GM23338 (cell line): ENCODE measurements around the gene CTSF.

Source experiments
- CREB1 ChIP-seq: fragments of 250-450 bp; sonication (Bioruptor Pico); IDR thresholded peaks from 2 replicates; pipeline ENCODE4 v1.5.0; 2020; ENCODE audit warnings: low read depth, mild to moderate bottlenecking, moderate library complexity
- ETS1 ChIP-seq: IDR thresholded peaks from 2 replicates; pipeline ENCODE4 v1.6.1; 2016; ENCODE audit warnings: antibody characterized with exemption
- EZH2 ChIP-seq: fragments of 200-600 bp; sonication (generic); IDR thresholded peaks from one replicate; pipeline ENCODE4 v1.8.0; 2017; ENCODE audit warnings: antibody characterized with exemption, mild to moderate bottlenecking, low read depth; ENCODE audit not compliant: unreplicated experiment
- EZH2phosphoT487 ChIP-seq: fragments of 200-600 bp; sonication (generic); IDR thresholded peaks from one replicate; pipeline ENCODE4 v1.8.1; 2018; ENCODE audit warnings: antibody characterized with exemption; ENCODE audit not compliant: unreplicated experiment
- JUNB ChIP-seq: IDR thresholded peaks from one replicate; pipeline ENCODE4 v1.6.1; 2016; ENCODE audit warnings: antibody characterized with exemption; ENCODE audit not compliant: unreplicated experiment
- NANOG ChIP-seq: IDR thresholded peaks from 2 replicates; pipeline ENCODE4 v1.6.1; 2016; ENCODE audit warnings: antibody characterized with exemption, borderline replicate concordance
- POLR2AphosphoS5 ChIP-seq: IDR thresholded peaks from 2 replicates; pipeline ENCODE4 v1.6.1; 2016; ENCODE audit warnings: antibody characterized with exemption, low read depth
- ZNF114 ChIP-seq: fragments of 250-450 bp; sonication (Bioruptor Pico); IDR thresholded peaks from 2 replicates; pipeline ENCODE4 v1.5.0; 2020; ENCODE audit warnings: mild to moderate bottlenecking, moderate library complexity
- ZNF331 ChIP-seq: fragments of 250-450 bp; sonication (Bioruptor Pico); IDR thresholded peaks from 2 replicates; pipeline ENCODE4 v1.5.0; 2020; ENCODE audit warnings: low read depth, mild to moderate bottlenecking, moderate library complexity
- TF ChIP-seq, protein P1 (sequence below), 2 experiments: fragments of 200-600 bp in 1 of 2; sonication (generic) in 1 of 2; conservative IDR thresholded peaks; 2 replicates each; pipeline versions ENCODE4 v1.5.1 to v1.6.1; 2016 to 2017; ENCODE audit warnings: antibody characterized with exemption in 2 of 2, low read depth in 2 of 2, mild to moderate bottlenecking in 2 of 2, moderate library complexity in 1 of 2
- TF ChIP-seq, protein P2 (sequence below): IDR thresholded peaks from one replicate; pipeline ENCODE4 v1.6.1; 2018; ENCODE audit warnings: antibody characterized with exemption; ENCODE audit not compliant: unreplicated experiment
- TF ChIP-seq, protein P3 (sequence below): fragments of 250-450 bp; sonication (Bioruptor Pico); IDR thresholded peaks from 2 replicates; pipeline ENCODE4 v1.5.0; 2020; ENCODE audit warnings: mild to moderate bottlenecking, moderate library complexity

DNA sequence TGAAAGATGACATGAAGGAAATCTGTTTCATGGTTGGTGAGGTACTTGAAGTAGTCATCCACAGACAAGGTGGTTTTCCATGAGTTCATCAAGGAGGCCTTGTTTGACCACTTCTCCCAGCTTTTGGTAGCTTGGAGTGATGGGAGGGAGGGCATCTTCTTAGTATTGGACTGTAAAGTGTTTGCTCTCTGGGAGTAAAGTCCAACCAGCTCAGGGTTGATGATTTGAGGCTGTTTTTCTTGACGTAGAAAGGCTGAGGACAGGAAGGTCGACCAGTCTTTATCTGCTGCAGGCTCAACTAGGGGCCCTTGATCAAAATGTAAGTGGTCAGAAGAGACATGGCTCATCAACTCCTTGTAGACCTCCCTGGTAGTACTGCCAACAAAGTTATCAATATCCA lies 22.8 kb upstream of the CTSF start:
- TF ChIP-seq, protein P1, sequence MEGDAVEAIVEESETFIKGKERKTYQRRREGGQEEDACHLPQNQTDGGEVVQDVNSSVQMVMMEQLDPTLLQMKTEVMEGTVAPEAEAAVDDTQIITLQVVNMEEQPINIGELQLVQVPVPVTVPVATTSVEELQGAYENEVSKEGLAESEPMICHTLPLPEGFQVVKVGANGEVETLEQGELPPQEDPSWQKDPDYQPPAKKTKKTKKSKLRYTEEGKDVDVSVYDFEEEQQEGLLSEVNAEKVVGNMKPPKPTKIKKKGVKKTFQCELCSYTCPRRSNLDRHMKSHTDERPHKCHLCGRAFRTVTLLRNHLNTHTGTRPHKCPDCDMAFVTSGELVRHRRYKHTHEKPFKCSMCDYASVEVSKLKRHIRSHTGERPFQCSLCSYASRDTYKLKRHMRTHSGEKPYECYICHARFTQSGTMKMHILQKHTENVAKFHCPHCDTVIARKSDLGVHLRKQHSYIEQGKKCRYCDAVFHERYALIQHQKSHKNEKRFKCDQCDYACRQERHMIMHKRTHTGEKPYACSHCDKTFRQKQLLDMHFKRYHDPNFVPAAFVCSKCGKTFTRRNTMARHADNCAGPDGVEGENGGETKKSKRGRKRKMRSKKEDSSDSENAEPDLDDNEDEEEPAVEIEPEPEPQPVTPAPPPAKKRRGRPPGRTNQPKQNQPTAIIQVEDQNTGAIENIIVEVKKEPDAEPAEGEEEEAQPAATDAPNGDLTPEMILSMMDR (conservative IDR thresholded peaks at IDR 0.05; ENCODE audit: low read depth in 2 of 2): no peak
- TF ChIP-seq EZH2: no peak
- TF ChIP-seq EZH2phosphoT487: no peak
- TF ChIP-seq POLR2AphosphoS5: no peak
- no peak for TF ChIP-seq NANOG
- TF ChIP-seq JUNB: no peak
- TF ChIP-seq ETS1: no peak
- TF ChIP-seq, protein P2, sequence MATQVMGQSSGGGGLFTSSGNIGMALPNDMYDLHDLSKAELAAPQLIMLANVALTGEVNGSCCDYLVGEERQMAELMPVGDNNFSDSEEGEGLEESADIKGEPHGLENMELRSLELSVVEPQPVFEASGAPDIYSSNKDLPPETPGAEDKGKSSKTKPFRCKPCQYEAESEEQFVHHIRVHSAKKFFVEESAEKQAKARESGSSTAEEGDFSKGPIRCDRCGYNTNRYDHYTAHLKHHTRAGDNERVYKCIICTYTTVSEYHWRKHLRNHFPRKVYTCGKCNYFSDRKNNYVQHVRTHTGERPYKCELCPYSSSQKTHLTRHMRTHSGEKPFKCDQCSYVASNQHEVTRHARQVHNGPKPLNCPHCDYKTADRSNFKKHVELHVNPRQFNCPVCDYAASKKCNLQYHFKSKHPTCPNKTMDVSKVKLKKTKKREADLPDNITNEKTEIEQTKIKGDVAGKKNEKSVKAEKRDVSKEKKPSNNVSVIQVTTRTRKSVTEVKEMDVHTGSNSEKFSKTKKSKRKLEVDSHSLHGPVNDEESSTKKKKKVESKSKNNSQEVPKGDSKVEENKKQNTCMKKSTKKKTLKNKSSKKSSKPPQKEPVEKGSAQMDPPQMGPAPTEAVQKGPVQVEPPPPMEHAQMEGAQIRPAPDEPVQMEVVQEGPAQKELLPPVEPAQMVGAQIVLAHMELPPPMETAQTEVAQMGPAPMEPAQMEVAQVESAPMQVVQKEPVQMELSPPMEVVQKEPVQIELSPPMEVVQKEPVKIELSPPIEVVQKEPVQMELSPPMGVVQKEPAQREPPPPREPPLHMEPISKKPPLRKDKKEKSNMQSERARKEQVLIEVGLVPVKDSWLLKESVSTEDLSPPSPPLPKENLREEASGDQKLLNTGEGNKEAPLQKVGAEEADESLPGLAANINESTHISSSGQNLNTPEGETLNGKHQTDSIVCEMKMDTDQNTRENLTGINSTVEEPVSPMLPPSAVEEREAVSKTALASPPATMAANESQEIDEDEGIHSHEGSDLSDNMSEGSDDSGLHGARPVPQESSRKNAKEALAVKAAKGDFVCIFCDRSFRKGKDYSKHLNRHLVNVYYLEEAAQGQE: no peak
- no peak for TF ChIP-seq CREB1 (CRISPR knock-in tag)
- no peak for TF ChIP-seq ZNF331 (CRISPR knock-in tag)
- TF ChIP-seq ZNF114: no peak
- TF ChIP-seq, protein P3, sequence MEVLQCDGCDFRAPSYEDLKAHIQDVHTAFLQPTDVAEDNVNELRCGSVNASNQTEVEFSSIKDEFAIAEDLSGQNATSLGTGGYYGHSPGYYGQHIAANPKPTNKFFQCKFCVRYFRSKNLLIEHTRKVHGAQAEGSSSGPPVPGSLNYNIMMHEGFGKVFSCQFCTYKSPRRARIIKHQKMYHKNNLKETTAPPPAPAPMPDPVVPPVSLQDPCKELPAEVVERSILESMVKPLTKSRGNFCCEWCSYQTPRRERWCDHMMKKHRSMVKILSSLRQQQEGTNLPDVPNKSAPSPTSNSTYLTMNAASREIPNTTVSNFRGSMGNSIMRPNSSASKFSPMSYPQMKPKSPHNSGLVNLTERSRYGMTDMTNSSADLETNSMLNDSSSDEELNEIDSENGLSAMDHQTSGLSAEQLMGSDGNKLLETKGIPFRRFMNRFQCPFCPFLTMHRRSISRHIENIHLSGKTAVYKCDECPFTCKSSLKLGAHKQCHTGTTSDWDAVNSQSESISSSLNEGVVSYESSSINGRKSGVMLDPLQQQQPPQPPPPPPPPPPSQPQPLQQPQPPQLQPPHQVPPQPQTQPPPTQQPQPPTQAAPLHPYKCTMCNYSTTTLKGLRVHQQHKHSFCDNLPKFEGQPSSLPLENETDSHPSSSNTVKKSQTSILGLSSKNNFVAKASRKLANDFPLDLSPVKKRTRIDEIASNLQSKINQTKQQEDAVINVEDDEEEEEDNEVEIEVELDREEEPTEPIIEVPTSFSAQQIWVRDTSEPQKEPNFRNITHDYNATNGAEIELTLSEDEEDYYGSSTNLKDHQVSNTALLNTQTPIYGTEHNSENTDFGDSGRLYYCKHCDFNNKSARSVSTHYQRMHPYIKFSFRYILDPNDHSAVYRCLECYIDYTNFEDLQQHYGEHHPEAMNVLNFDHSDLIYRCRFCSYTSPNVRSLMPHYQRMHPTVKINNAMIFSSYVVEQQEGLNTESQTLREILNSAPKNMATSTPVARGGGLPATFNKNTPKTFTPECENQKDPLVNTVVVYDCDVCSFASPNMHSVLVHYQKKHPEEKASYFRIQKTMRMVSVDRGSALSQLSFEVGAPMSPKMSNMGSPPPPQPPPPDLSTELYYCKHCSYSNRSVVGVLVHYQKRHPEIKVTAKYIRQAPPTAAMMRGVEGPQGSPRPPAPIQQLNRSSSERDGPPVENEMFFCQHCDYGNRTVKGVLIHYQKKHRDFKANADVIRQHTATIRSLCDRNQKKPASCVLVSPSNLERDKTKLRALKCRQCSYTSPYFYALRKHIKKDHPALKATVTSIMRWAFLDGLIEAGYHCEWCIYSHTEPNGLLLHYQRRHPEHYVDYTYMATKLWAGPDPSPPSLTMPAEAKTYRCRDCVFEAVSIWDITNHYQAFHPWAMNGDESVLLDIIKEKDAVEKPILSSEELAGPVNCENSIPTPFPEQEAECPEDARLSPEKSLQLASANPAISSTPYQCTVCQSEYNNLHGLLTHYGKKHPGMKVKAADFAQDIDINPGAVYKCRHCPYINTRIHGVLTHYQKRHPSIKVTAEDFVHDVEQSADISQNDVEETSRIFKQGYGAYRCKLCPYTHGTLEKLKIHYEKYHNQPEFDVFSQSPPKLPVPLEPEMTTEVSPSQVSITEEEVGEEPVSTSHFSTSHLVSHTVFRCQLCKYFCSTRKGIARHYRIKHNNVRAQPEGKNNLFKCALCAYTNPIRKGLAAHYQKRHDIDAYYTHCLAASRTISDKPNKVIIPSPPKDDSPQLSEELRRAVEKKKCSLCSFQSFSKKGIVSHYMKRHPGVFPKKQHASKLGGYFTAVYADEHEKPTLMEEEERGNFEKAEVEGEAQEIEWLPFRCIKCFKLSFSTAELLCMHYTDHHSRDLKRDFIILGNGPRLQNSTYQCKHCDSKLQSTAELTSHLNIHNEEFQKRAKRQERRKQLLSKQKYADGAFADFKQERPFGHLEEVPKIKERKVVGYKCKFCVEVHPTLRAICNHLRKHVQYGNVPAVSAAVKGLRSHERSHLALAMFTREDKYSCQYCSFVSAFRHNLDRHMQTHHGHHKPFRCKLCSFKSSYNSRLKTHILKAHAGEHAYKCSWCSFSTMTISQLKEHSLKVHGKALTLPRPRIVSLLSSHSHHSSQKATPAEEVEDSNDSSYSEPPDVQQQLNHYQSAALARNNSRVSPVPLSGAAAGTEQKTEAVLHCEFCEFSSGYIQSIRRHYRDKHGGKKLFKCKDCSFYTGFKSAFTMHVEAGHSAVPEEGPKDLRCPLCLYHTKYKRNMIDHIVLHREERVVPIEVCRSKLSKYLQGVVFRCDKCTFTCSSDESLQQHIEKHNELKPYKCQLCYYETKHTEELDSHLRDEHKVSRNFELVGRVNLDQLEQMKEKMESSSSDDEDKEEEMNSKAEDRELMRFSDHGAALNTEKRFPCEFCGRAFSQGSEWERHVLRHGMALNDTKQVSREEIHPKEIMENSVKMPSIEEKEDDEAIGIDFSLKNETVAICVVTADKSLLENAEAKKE (CRISPR knock-in tag): no peak
